GM12892 (cell line): ENCODE results near the gene ANKS1B.

Experiments
- POLR2A ChIP-seq: IDR thresholded peaks from 2 replicates; pipeline ENCODE4 v1.6.1; 2011; ENCODE audit warnings: low read depth, low read length, control low read depth
- POLR2AphosphoS5 ChIP-seq: IDR thresholded peaks from 2 replicates; pipeline ENCODE4 v1.6.1; 2011; ENCODE audit warnings: low read depth, low read length, control low read depth
- TAF1 ChIP-seq: IDR thresholded peaks from 2 replicates; pipeline ENCODE4 v1.6.1; 2011; ENCODE audit warnings: low read depth, mild to moderate bottlenecking, control low read depth, low read length, borderline replicate concordance

- no peak for TF ChIP-seq POLR2A
- no peak for TF ChIP-seq POLR2AphosphoS5
- no peak for TF ChIP-seq TAF1
These were observed 1102.2 kb downstream of the ANKS1B start for GRCh38 chr12:98882526-98882925.
